H9 (cell line): ENCODE results near the gene SLC35F3. TPM values are rescaled to one million over a fixed set of nuclear protein-coding genes. Genes with fewer than 3 reads are reported as not detected.

ENCODE experiments used
- DNase-seq: peaks from one replicate; pipeline ENCODE4 v3.0.0-alpha.2; 2017
- H2AFZ ChIP-seq: one replicate; pipeline ENCODE4 v1.6.1; 2013; ENCODE audit warnings: mild to moderate bottlenecking, low read length, control low read depth, moderate library complexity
- H2AK5ac ChIP-seq: 2 replicates; pipeline ENCODE4 v1.6.1; 2013; ENCODE audit warnings: low read length, control low read depth, mixed read lengths; ENCODE audit not compliant: insufficient read length
- H2BK120ac ChIP-seq: one replicate; pipeline ENCODE4 v1.6.1; 2013; ENCODE audit warnings: low read depth, mild to moderate bottlenecking, low read length, control low read depth, inconsistent platforms; ENCODE audit not compliant: poor library complexity, severe bottlenecking
- H2BK12ac ChIP-seq: 2 replicates; pipeline ENCODE4 v1.6.1; 2013; ENCODE audit warnings: low read length, control low read depth, mixed read lengths, low read depth; ENCODE audit not compliant: insufficient read length
- H2BK15ac ChIP-seq: 2 replicates; pipeline ENCODE4 v1.6.1; 2013; ENCODE audit warnings: low read depth, low read length, control low read depth
- H2BK20ac ChIP-seq: one replicate; pipeline ENCODE4 v1.6.1; 2013; ENCODE audit warnings: low read depth, mild to moderate bottlenecking, low read length, control low read depth, inconsistent platforms; ENCODE audit not compliant: poor library complexity, severe bottlenecking
- H2BK5ac ChIP-seq: 2 replicates; pipeline ENCODE4 v1.6.1; 2013; ENCODE audit warnings: low read length, control low read depth, mixed read lengths; ENCODE audit not compliant: insufficient read length
- H3K14ac ChIP-seq: 2 replicates; pipeline ENCODE4 v1.6.1; 2013; ENCODE audit warnings: low read length, control low read depth; ENCODE audit not compliant: insufficient read depth
- H3K18ac ChIP-seq: 2 replicates; pipeline ENCODE4 v1.6.1; 2013; ENCODE audit warnings: low read depth, mild to moderate bottlenecking, mixed read lengths, low read length, control low read depth; ENCODE audit not compliant: insufficient read length
- H3K23ac ChIP-seq: 2 replicates; pipeline ENCODE4 v1.6.1; 2013; ENCODE audit warnings: low read length, control low read depth, mixed read lengths, low read depth; ENCODE audit not compliant: insufficient read length
- H3K23me2 ChIP-seq: 2 replicates; pipeline ENCODE4 v1.6.1; 2013; ENCODE audit warnings: low read depth, mild to moderate bottlenecking, mixed read lengths, low read length, control low read depth; ENCODE audit not compliant: insufficient read length, poor library complexity, severe bottlenecking
- H3K27ac ChIP-seq: 2 replicates; pipeline ENCODE4 v1.5.1; 2013; ENCODE audit warnings: low read length, control low read depth, mixed read lengths, low read depth; ENCODE audit not compliant: insufficient read length
- H3K27me3 ChIP-seq: 2 replicates; pipeline ENCODE4 v1.6.1; 2013; ENCODE audit warnings: low read length, control low read depth, inconsistent platforms; ENCODE audit not compliant: insufficient read depth
- H3K4ac ChIP-seq: 2 replicates; pipeline ENCODE4 v1.6.1; 2013; ENCODE audit warnings: low read depth, mild to moderate bottlenecking, control low read depth, inconsistent platforms, low read length, moderate library complexity
- H3K4me1 ChIP-seq: 2 replicates; pipeline ENCODE4 v1.6.1; 2013; ENCODE audit warnings: low read length, control low read depth, inconsistent platforms; ENCODE audit not compliant: insufficient read depth
- H3K4me2 ChIP-seq: 2 replicates; pipeline ENCODE4 v1.6.1; 2013; ENCODE audit warnings: low read length, control low read depth, mixed read lengths; ENCODE audit not compliant: insufficient read length, insufficient read depth
- H3K56ac ChIP-seq: 2 replicates; pipeline ENCODE4 v1.6.1; 2013; ENCODE audit warnings: low read depth, mild to moderate bottlenecking, mixed read lengths, low read length, control low read depth; ENCODE audit not compliant: insufficient read length
- H3K79me1 ChIP-seq: 2 replicates; pipeline ENCODE4 v1.6.1; 2013; ENCODE audit warnings: low read depth, mild to moderate bottlenecking, moderate library complexity, low read length, control low read depth, inconsistent platforms; ENCODE audit not compliant: insufficient read depth, poor library complexity, severe bottlenecking
- H3K79me2 ChIP-seq: 2 replicates; pipeline ENCODE4 v1.6.1; 2013; ENCODE audit warnings: low read length, control low read depth, inconsistent platforms; ENCODE audit not compliant: insufficient read depth
- H3K9ac ChIP-seq: 2 replicates; pipeline ENCODE4 v1.6.1; 2013; ENCODE audit warnings: low read length, control low read depth, mixed read lengths; ENCODE audit not compliant: insufficient read length; ENCODE audit errors: extremely low read depth
- H3K9me3 ChIP-seq: one replicate; pipeline ENCODE4 v1.6.1; 2013; ENCODE audit warnings: low read depth, low read length, inconsistent platforms; ENCODE audit not compliant: control insufficient read depth
- H3T11ph ChIP-seq: one replicate; pipeline ENCODE4 v1.6.1; 2013; ENCODE audit warnings: mild to moderate bottlenecking, low read length, control low read depth, inconsistent platforms
- H4K20me1 ChIP-seq: one replicate; pipeline ENCODE4 v1.6.1; 2013; ENCODE audit not compliant: control insufficient read depth, insufficient read length, insufficient read depth
- H4K5ac ChIP-seq: 2 replicates; pipeline ENCODE4 v1.6.1; 2013; ENCODE audit warnings: low read depth, mild to moderate bottlenecking, mixed read lengths, low read length, control low read depth; ENCODE audit not compliant: insufficient read length
- H4K8ac ChIP-seq: replicated peaks from 2 replicates; pipeline ENCODE4 v1.6.1; 2013; ENCODE audit warnings: low read length, control low read depth, mixed read lengths, low read depth; ENCODE audit not compliant: insufficient read length
- H4K91ac ChIP-seq: 2 replicates; pipeline ENCODE4 v1.6.1; 2013; ENCODE audit warnings: low read depth, mild to moderate bottlenecking, moderate library complexity, mixed read lengths, low read length, control low read depth; ENCODE audit not compliant: insufficient read length
- H3K27ac Mint-ChIP-seq, 3 experiments: 2 replicates in 2 of 3; 3 replicates in 1 of 3; pipeline ENCODE4 v1.8.0; 2020 to 2021; ENCODE audit warnings: mixed read lengths in 3 of 3, mild to moderate bottlenecking in 1 of 3, moderate library complexity in 1 of 3
- H3K27me3 Mint-ChIP-seq: 2 replicates; pipeline ENCODE4 v1.8.0; 2021; ENCODE audit warnings: low read depth, mild to moderate bottlenecking, moderate library complexity, mixed read lengths
- H3K36me3 Mint-ChIP-seq, 3 experiments: 2 replicates in 2 of 3; 3 replicates in 1 of 3; pipeline ENCODE4 v1.8.0; 2020 to 2021; ENCODE audit warnings: low read depth in 3 of 3, mixed read lengths in 3 of 3; ENCODE audit not compliant: insufficient read depth in 1 of 3
- H3K4me1 Mint-ChIP-seq, 2 experiments: 2 replicates each; pipeline ENCODE4 v1.8.0; 2020; ENCODE audit warnings: mixed read lengths in 2 of 2
- H3K4me3 Mint-ChIP-seq, 2 experiments: 2 replicates in 1 of 2; 3 replicates in 1 of 2; pipeline ENCODE4 v1.8.0; 2020 to 2021; ENCODE audit warnings: mild to moderate bottlenecking in 2 of 2, mixed read lengths in 2 of 2, moderate library complexity in 1 of 2
- H3K9me3 Mint-ChIP-seq, 2 experiments: 2 replicates in 1 of 2; 3 replicates in 1 of 2; pipeline ENCODE4 v1.8.0; 2020; ENCODE audit warnings: mild to moderate bottlenecking in 2 of 2, mixed read lengths in 2 of 2, moderate library complexity in 1 of 2
- WGBS: extraction: QIAGEN DNeasy Blood & Tissue Kit; methylation state at CpG from one replicate; pipeline ENCODE4 v1.1.7; 2013; ENCODE audit warnings: missing lambda C conversion rate, low lambda C conversion rate, mixed read lengths; ENCODE audit not compliant: insufficient read length; ENCODE audit errors: extremely low coverage; 5-methylcytosine and 5-hydroxymethylcytosine counted together
- total RNA-seq: library from RNA; stranded (reverse); gene quantifications from 2 replicates; pipeline ENCODE4 v1.2.1, GENCODE V29; 2021
- TF ChIP-seq, protein P1 (sequence below): fragments of 200-600 bp; sonication (generic); conservative IDR thresholded peaks from 3 replicates; pipeline ENCODE4 v1.8.0; 2021; ENCODE audit warnings: antibody characterized with exemption, mild to moderate bottlenecking

The SLC35F3 gene
- total RNA-seq, 1 experiment from 2014 or later = 0.81 TPM

DNA sequence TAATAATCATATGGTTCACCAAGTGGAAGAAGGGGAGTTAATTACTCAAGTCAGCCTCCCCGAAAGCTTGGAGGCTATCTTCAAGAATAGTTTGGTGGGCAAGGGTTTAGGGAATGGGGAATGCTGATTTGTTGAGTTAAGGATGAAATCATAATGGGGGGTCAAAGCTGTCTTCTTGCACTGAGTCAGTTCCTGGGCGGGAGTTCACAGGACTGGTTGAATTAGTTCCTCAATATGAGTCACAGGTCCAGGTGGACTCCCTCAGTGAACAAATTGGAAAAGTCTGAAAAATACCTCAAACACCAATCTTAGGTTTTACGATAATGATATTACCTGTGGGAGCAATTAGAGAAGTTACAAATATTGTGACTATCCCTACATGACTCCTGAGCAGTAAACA is 353.6 kb downstream of the SLC35F3 start:
- H2BK120ac ChIP-seq = no peak overlapping the region
- no peak overlapping the region for H4K91ac ChIP-seq
- no peaks in the 10 kb centered on the region for H3K27me3 ChIP-seq
- Mint-ChIP-seq H3K4me3 (no peak overlapping the region), H3K4me1 (peaks cover 10 to 18% of the 10 kb centered on the region in 2 experiments), H3K27ac (no peak overlapping the region), H3K9me3 (peaks cover 6% of the 10 kb centered on the region in 2 experiments; a peak in 2 of 5 replicates), H3K27me3 (peaks cover 3% of the 10 kb centered on the region; the same call in 1 of the 2 replicates), H3K36me3 (peaks cover 0 to 8% (median 0%) of the 10 kb centered on the region in 3 experiments; a peak in 3 of 7 replicates)
- no peak overlapping the region for H3K18ac ChIP-seq
- H3K4ac ChIP-seq = no peak overlapping the region
- H2AK5ac ChIP-seq = no peak overlapping the region
- H2BK12ac ChIP-seq = no peak overlapping the region
- H3T11ph ChIP-seq = no peak overlapping the region
- no CpG with 5 or more reads among the region's 3 CpGs for WGBS
- no peak overlapping the region for H2BK15ac ChIP-seq
- H3K79me2 ChIP-seq = no peaks in the 10 kb centered on the region
- H2AFZ ChIP-seq = no peak overlapping the region
- no peaks in the 10 kb centered on the region for H3K79me1 ChIP-seq
- no peak overlapping the region for H2BK20ac ChIP-seq
- peak; percentile 2 for DNase-seq
- H3K9me3 ChIP-seq = no peaks in the 10 kb centered on the region
- no peak overlapping the region for H2BK5ac ChIP-seq
- H3K23ac ChIP-seq = no peak overlapping the region
- H3K9ac ChIP-seq = no peak overlapping the region
- H3K56ac ChIP-seq = no peak overlapping the region
- no peak overlapping the region for H4K8ac ChIP-seq
- TF ChIP-seq, protein P1, sequence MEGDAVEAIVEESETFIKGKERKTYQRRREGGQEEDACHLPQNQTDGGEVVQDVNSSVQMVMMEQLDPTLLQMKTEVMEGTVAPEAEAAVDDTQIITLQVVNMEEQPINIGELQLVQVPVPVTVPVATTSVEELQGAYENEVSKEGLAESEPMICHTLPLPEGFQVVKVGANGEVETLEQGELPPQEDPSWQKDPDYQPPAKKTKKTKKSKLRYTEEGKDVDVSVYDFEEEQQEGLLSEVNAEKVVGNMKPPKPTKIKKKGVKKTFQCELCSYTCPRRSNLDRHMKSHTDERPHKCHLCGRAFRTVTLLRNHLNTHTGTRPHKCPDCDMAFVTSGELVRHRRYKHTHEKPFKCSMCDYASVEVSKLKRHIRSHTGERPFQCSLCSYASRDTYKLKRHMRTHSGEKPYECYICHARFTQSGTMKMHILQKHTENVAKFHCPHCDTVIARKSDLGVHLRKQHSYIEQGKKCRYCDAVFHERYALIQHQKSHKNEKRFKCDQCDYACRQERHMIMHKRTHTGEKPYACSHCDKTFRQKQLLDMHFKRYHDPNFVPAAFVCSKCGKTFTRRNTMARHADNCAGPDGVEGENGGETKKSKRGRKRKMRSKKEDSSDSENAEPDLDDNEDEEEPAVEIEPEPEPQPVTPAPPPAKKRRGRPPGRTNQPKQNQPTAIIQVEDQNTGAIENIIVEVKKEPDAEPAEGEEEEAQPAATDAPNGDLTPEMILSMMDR = no peak
- H3K23me2 ChIP-seq = no peaks in the 10 kb centered on the region
- no peak overlapping the region for H3K27ac ChIP-seq
- peaks cover 3% of the 10 kb centered on the region; the same call in 1 of the 2 replicates for H3K4me1 ChIP-seq
- H3K4me2 ChIP-seq = no peak overlapping the region
- H4K20me1 ChIP-seq = no peaks in the 10 kb centered on the region
- no peak overlapping the region for H4K5ac ChIP-seq
- H3K14ac ChIP-seq = no peak overlapping the region
